ENCODE results near the gene NLGN1.

DNA sequence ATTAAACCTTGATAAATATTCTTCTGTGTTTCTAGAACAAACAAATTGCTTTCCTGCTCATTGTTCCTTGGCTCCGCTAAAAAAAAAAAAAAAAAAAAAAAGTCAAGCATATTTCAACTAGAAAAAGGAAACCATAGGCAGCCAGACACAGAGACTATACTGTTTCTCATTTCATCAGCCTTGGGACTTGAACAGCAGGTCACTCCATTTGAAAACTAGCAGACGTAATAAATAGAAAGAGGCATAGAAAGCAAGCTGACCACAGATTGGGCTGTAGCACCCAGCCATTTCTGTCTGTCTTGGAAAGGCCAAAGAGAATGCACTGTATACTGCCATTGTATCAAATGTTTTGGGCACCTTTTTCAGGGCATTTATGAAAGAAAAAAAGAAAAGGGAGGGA, 697.1 kb downstream of the NLGN1 start:
- TF ChIP-seq ARNT (IDR thresholded peaks at IDR 0.05) (no peak), NFRKB (IDR thresholded peaks at IDR 0.05) (no peak), SP1 (IDR thresholded peaks at IDR 0.05) (no peak), SUZ12 (IDR thresholded peaks at IDR 0.05) (no peak), BHLHE40 (IDR thresholded peaks at IDR 0.05; ENCODE audit: borderline replicate concordance) (no peak), LEF1 (IDR thresholded peaks at IDR 0.05; ENCODE audit: borderline replicate concordance) (no peak), TARDBP (IDR thresholded peaks at IDR 0.05) (no peak), L3MBTL2 (conservative IDR thresholded peaks at IDR 0.05) (no peak), ELF4 (IDR thresholded peaks at IDR 0.05) (no peak), HDGF (IDR thresholded peaks at IDR 0.05; ENCODE audit: borderline replicate concordance) (no peak)
